Retinal pigment epithelial cell (primary cell): ENCODE results near the gene KRTAP22-1.

ENCODE experiments used
- DNase-seq: peaks from one replicate; pipeline ENCODE4 v3.0.0-alpha.2; 2010; ENCODE audit warnings: low read depth
- H3K4me3 ChIP-seq: 2 replicates; pipeline ENCODE4 v1.5.1; 2011; ENCODE audit warnings: mild to moderate bottlenecking, low read length, control low read depth, moderate library complexity
- CTCF ChIP-seq: conservative IDR thresholded peaks from 2 replicates; pipeline ENCODE4 v1.5.1; 2011; ENCODE audit warnings: low read depth, low read length, control low read depth, inconsistent platforms

KRTAP22-1 gene

GRCh38 chr21:30620522-30620921 lies 19.6 kb downstream of the KRTAP22-1 start, which contains the start of gene KRTAP20-4:
TSS of gene KRTAP20-4 (plus strand) at chr21:30620627.
- TF ChIP-seq CTCF = no peak
- no peak within 1 kb of the TSS for H3K4me3 ChIP-seq
- DNase-seq = no peak

- H3K4me3 ChIP-seq = no peak overlapping the region
- no peak for TF ChIP-seq CTCF
Observed at GRCh38 chr21:30623362-30623761, 22.5 kb downstream of the KRTAP22-1 start.

GRCh38 chr21:30625449-30626165 lies 24.7 kb downstream of the KRTAP22-1 start:
- no peak for DNase-seq
- no peak for TF ChIP-seq CTCF
- H3K4me3 ChIP-seq = no peak overlapping the region

More at GRCh38 chr21:30623362-30623761, 22.5 kb downstream of the KRTAP22-1 start:
- no peak for DNase-seq

GRCh38 chr21:30628109-30628508 lies 27.2 kb downstream of the KRTAP22-1 start:
- DNase-seq = no peak
- no peak overlapping the region for H3K4me3 ChIP-seq
- TF ChIP-seq CTCF = no peak

- no peak for TF ChIP-seq CTCF
- DNase-seq = no peak
- H3K4me3 ChIP-seq = no peak overlapping the region
Observed at GRCh38 chr21:30629200-30629599, 28.3 kb downstream of the KRTAP22-1 start.

- H3K4me3 ChIP-seq = no peak within 1 kb of the TSS
- DNase-seq = no peak
- TF ChIP-seq CTCF = no peak
Observed at GRCh38 chr21:30634906-30635305, 34.0 kb downstream of the KRTAP22-1 start, which contains the start of gene KRTAP20-2. TSS of gene KRTAP20-2 (plus strand) at chr21:30635206. CDS start at chr21:30635264, 58 bp downstream.

GRCh38 chr21:30638686-30639085 lies 37.8 kb downstream of the KRTAP22-1 start:
- no peak overlapping the region for H3K4me3 ChIP-seq
- TF ChIP-seq CTCF = no peak
- no peak for DNase-seq
